Natural killer cell (primary cell): ENCODE measurements around the gene NAB2. TPM values are rescaled to one million over a fixed set of nuclear protein-coding genes. Genes with fewer than 3 reads are reported as not detected.
A peak's percentile ranks its signal among the peaks of the same experiment; 100 is the strongest.

Experiments
- ATAC-seq, 3 donors: fragments of 150-1000 bp in 2 of 3; fragments of 200-7000 bp in 1 of 3; cut with Tn5 transposase; 1 replicate in 1 of 3; 2 replicates in 2 of 3; pipeline ENCODE4 v1.10.0; 2021; ENCODE audit warnings: mild to moderate bottlenecking in 2 of 3, moderate library complexity in 2 of 3
- DNase-seq, 2 donors: peaks; one replicate each; pipeline versions ENCODE4 v3.0.0 to v3.0.0-alpha.2; 2013 to 2021; ENCODE audit warnings: mixed read lengths in 1 of 2
- H3K27ac ChIP-seq: one replicate; pipeline ENCODE4 v1.5.1; 2013; ENCODE audit warnings: mild to moderate bottlenecking, low read length
- H3K27me3 ChIP-seq: one replicate; pipeline ENCODE4 v1.6.1; 2013; ENCODE audit warnings: low read length; ENCODE audit not compliant: control insufficient read depth, insufficient read depth
- H3K36me3 ChIP-seq: one replicate; pipeline ENCODE4 v1.6.1; 2013; ENCODE audit warnings: low read length; ENCODE audit not compliant: control insufficient read depth, insufficient read depth
- H3K4me1 ChIP-seq: one replicate; pipeline ENCODE4 v1.6.1; 2013; ENCODE audit warnings: low read length; ENCODE audit not compliant: control insufficient read depth, insufficient read depth
- H3K4me3 ChIP-seq: one replicate; pipeline ENCODE4 v1.5.1; 2013; ENCODE audit warnings: low read length
- H3K9me3 ChIP-seq: one replicate; pipeline ENCODE4 v1.6.1; 2013; ENCODE audit warnings: low read length; ENCODE audit not compliant: control insufficient read depth, insufficient read depth
- H3K27ac Mint-ChIP-seq, 2 donors: one replicate each; pipeline ENCODE4 v1.8.0; 2022; ENCODE audit warnings: mild to moderate bottlenecking in 2 of 2, mixed read lengths in 2 of 2, moderate library complexity in 1 of 2
- H3K27me3 Mint-ChIP-seq, 2 donors: one replicate each; pipeline ENCODE4 v1.8.0; 2022; ENCODE audit warnings: low read depth in 2 of 2, mixed read lengths in 2 of 2
- H3K36me3 Mint-ChIP-seq: one replicate; pipeline ENCODE4 v1.8.0; 2022; ENCODE audit warnings: mixed read lengths
- H3K4me1 Mint-ChIP-seq, 2 donors: one replicate each; pipeline ENCODE4 v1.8.0; 2022; ENCODE audit warnings: mixed read lengths in 2 of 2
- H3K4me3 Mint-ChIP-seq: one replicate; pipeline ENCODE4 v1.8.0; 2022; ENCODE audit warnings: mild to moderate bottlenecking, moderate library complexity, mixed read lengths
- H3K9me3 Mint-ChIP-seq, 2 donors: one replicate each; pipeline ENCODE4 v1.8.0; 2022; ENCODE audit warnings: mixed read lengths in 2 of 2
- WGBS: methylation state at CpG from one replicate; pipeline ENCODE4 v1.1.7; 2013; ENCODE audit warnings: missing lambda C conversion rate; ENCODE audit not compliant: insufficient coverage; 5-methylcytosine and 5-hydroxymethylcytosine counted together
- intact Hi-C: fragments of 100-400 bp; cut with micrococcal nuclease; formaldehyde crosslinking; loops from one replicate; pipeline ENCODE4 v1.14.2; 2022
- total RNA-seq, 4 donors: library from RNA; stranded (reverse); fragments of 120-200 nt in 1 of 4; gene quantifications; one replicate each; pipeline versions ENCODE4 v1.2.3 to v1.2.4, GENCODE V29; 2013 to 2022
- TF ChIP-seq, protein P1 (sequence below): fragments of 200-600 bp; IDR thresholded peaks from one replicate; pipeline ENCODE4 v1.8.0; 2022; ENCODE audit warnings: antibody characterized with exemption

Gene NAB2
- total RNA-seq, 3 donors from 2014 or later (not counting 1 experiment from before 2014, with no cell fraction given) = 4.2 to 7.0 (median 5.4) TPM

DNA sequence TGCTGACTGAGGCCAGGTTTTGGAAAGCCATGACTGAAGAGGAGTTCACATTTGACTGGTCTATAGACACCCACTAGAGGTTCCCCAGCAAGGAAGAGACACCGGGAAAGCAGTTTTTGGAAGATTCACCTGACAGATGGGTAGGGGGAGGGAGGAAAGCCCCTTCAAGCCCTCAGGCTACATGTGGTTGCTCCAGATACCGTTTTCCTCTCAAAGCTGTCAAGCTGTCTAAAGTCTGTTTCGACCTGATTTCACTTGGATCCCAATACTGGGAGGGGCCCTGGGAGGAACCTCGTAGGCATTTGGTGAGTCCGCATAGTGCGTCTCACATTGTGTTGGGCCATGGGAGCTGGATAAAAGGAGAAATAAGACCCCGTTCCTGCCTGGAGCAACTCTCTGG lies 37.6 kb downstream of the NAB2 start:
- no peaks in the 10 kb centered on the region for H3K36me3 ChIP-seq
- no peak overlapping the region for H3K4me3 ChIP-seq
- ATAC-seq = no peak
- WGBS = 67% methylated on average over 7 of the region's 7 CpGs
- H3K27me3 Mint-ChIP-seq = peaks cover 23 to 29% of the 10 kb centered on the region in 2 donors
- H3K27me3 ChIP-seq = peaks cover 22% of the 10 kb centered on the region
- no peak for DNase-seq
- H3K36me3 Mint-ChIP-seq = no peaks in the 10 kb centered on the region
- peaks cover 23% of the 10 kb centered on the region for H3K4me1 ChIP-seq
- intact Hi-C loops = no loop called here
- H3K4me1 Mint-ChIP-seq = peaks cover 11 to 20% of the 10 kb centered on the region in 2 donors
- no peaks in the 10 kb centered on the region for H3K9me3 Mint-ChIP-seq
- no peak overlapping the region for H3K27ac Mint-ChIP-seq
- no peaks in the 10 kb centered on the region for H3K9me3 ChIP-seq
- peak overlapping the region; percentile 92 for H3K4me3 Mint-ChIP-seq
- TF ChIP-seq, protein P1, sequence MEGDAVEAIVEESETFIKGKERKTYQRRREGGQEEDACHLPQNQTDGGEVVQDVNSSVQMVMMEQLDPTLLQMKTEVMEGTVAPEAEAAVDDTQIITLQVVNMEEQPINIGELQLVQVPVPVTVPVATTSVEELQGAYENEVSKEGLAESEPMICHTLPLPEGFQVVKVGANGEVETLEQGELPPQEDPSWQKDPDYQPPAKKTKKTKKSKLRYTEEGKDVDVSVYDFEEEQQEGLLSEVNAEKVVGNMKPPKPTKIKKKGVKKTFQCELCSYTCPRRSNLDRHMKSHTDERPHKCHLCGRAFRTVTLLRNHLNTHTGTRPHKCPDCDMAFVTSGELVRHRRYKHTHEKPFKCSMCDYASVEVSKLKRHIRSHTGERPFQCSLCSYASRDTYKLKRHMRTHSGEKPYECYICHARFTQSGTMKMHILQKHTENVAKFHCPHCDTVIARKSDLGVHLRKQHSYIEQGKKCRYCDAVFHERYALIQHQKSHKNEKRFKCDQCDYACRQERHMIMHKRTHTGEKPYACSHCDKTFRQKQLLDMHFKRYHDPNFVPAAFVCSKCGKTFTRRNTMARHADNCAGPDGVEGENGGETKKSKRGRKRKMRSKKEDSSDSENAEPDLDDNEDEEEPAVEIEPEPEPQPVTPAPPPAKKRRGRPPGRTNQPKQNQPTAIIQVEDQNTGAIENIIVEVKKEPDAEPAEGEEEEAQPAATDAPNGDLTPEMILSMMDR = no peak
- no peak overlapping the region for H3K27ac ChIP-seq

GRCh38 chr12:57127101-57127725 lies 38.3 kb downstream of the NAB2 start:
- Mint-ChIP-seq H3K27ac (peak overlapping the region in 1 of 2 donors; percentile 66), H3K36me3 (no peaks in the 10 kb centered on the region), H3K4me1 (peaks cover 11 to 20% of the 10 kb centered on the region in 2 donors), H3K27me3 (peaks cover 23 to 33% of the 10 kb centered on the region in 2 donors), H3K4me3 (peak overlapping the region; percentile 92), H3K9me3 (no peaks in the 10 kb centered on the region)
- WGBS = 9% methylated on average over 26 of the region's 26 CpGs
- DNase-seq = peak; percentile 44 to 72
- Histone ChIP-seq H3K4me3 (peak overlapping the region; percentile 87), H3K27ac (no peak overlapping the region), H3K36me3 (no peaks in the 10 kb centered on the region), H3K27me3 (peaks cover 22% of the 10 kb centered on the region), H3K4me1 (peaks cover 23% of the 10 kb centered on the region), H3K9me3 (no peaks in the 10 kb centered on the region)
- intact Hi-C loops = no loop called here
- ATAC-seq = peak in 2 of 3 donors; percentile 32 to 66
- TF ChIP-seq, protein P1 = no peak

- WGBS = under 1% methylated on average over 52 of the region's 57 CpGs
- peaks cover 22% of the 10 kb centered on the region for H3K27me3 ChIP-seq
- H3K27me3 Mint-ChIP-seq = peaks cover 23 to 37% of the 10 kb centered on the region in 2 donors
- H3K27ac ChIP-seq = no peak within 1 kb of the TSS
- TF ChIP-seq, protein P1 = no peak
- peak within 1 kb of the TSS; percentile 92 for H3K4me3 Mint-ChIP-seq
- intact Hi-C loops = no loop called here
- peaks cover 23% of the 10 kb centered on the region for H3K4me1 ChIP-seq
- peak within 1 kb of the TSS; percentile 87 for H3K4me3 ChIP-seq
- peak; percentile 50 to 92 for DNase-seq
- peak within 1 kb of the TSS in 1 of 2 donors; percentile 66 for H3K27ac Mint-ChIP-seq
- H3K36me3 ChIP-seq = no peaks in the 10 kb centered on the region
- H3K9me3 Mint-ChIP-seq = no peaks in the 10 kb centered on the region
- H3K4me1 Mint-ChIP-seq = peaks cover 11 to 20% of the 10 kb centered on the region in 2 donors
- ATAC-seq = peak; percentile 49 to 79 (median 64)
- no peaks in the 10 kb centered on the region for H3K36me3 Mint-ChIP-seq
- H3K9me3 ChIP-seq = no peaks in the 10 kb centered on the region
These were observed 39.0 kb downstream of the NAB2 start, which contains the start of gene LRP1 for GRCh38 chr12:57127726-57128518. LRP1 (plus strand) TSS chr12:57128483; CDS start chr12:57128965, 482 bp downstream.
